WTC11 (cell line): ENCODE results near the gene SMDT1. TPM values are rescaled to one million over a fixed set of nuclear protein-coding genes. Genes with fewer than 3 reads are reported as not detected.

ENCODE experiments used
- ATAC-seq: fragments of 200-7000 bp; cut with Tn5 transposase; 2 replicates; pipeline ENCODE4 v1.10.0; 2021; ENCODE audit warnings: mild to moderate bottlenecking, moderate library complexity
- CTCF ChIA-PET: fragments of 300-600 bp; sonication (Branson Sonifier 250); formaldehyde crosslinking; loops from one replicate; lab custom pipeline; 2021; ENCODE audit warnings: antibody characterized with exemption; lab: Charles Lee
- POLR2A ChIA-PET: fragments of 350-600 bp; sonication (Branson Sonifier 250); formaldehyde crosslinking; loops from one replicate; lab custom pipeline; 2021; ENCODE audit warnings: antibody characterized with exemption; lab: Charles Lee
- DNase-seq: peaks from one replicate; pipeline ENCODE4 v3.0.0; 2021; ENCODE audit warnings: low spot score
- H3K27ac Mint-ChIP-seq: 2 replicates; pipeline ENCODE4 v1.8.0; 2021; ENCODE audit warnings: mixed read lengths
- H3K27me3 Mint-ChIP-seq: 2 replicates; pipeline ENCODE4 v1.8.0; 2021; ENCODE audit warnings: low read depth, mild to moderate bottlenecking, moderate library complexity, mixed read lengths
- H3K36me3 Mint-ChIP-seq: 2 replicates; pipeline ENCODE4 v1.8.0; 2021; ENCODE audit warnings: mixed read lengths
- H3K4me1 Mint-ChIP-seq: 2 replicates; pipeline ENCODE4 v1.8.0; 2022; ENCODE audit warnings: mixed read lengths
- H3K4me3 Mint-ChIP-seq: 2 replicates; pipeline ENCODE4 v1.8.0; 2021; ENCODE audit warnings: mild to moderate bottlenecking, moderate library complexity, mixed read lengths
- H3K9me3 Mint-ChIP-seq: 2 replicates; pipeline ENCODE4 v1.8.0; 2021; ENCODE audit warnings: mixed read lengths
- ATF1 ChIP-seq: sonication (generic); formaldehyde crosslinking; IDR thresholded peaks from 2 replicates; pipeline ENCODE4 v1.8.1; 2023; ENCODE audit warnings: mild to moderate bottlenecking, moderate library complexity, missing genetic modification reagents
- CREM ChIP-seq: sonication (generic); formaldehyde crosslinking; IDR thresholded peaks from 2 replicates; pipeline ENCODE4 v1.8.1; 2022; ENCODE audit warnings: mild to moderate bottlenecking, missing genetic modification reagents, moderate library complexity
- EMX1 ChIP-seq: fragments of 250-450 bp; sonication (Bioruptor Pico); IDR thresholded peaks from 2 replicates; pipeline ENCODE4 v1.8.0; 2021; ENCODE audit warnings: mild to moderate bottlenecking
- FOXK1 ChIP-seq: sonication (generic); formaldehyde crosslinking; IDR thresholded peaks from 2 replicates; pipeline ENCODE4 v1.8.0; 2022; ENCODE audit warnings: mild to moderate bottlenecking, moderate library complexity, missing genetic modification reagents
- GTF2I ChIP-seq: fragments of 250-450 bp; sonication (Bioruptor Pico); conservative IDR thresholded peaks from 2 replicates; pipeline ENCODE4 v1.4.0; 2021; ENCODE audit warnings: mild to moderate bottlenecking
- HMGA2 ChIP-seq: fragments of 250-450 bp; sonication (Bioruptor Pico); IDR thresholded peaks from 2 replicates; pipeline ENCODE4 v1.4.0; 2021; ENCODE audit warnings: mild to moderate bottlenecking, moderate library complexity
- IRF1 ChIP-seq: sonication (generic); formaldehyde crosslinking; IDR thresholded peaks from 2 replicates; pipeline ENCODE4 v1.8.0; 2023; ENCODE audit warnings: missing genetic modification reagents
- RELA ChIP-seq: sonication (generic); formaldehyde crosslinking; IDR thresholded peaks from 2 replicates; pipeline ENCODE4 v1.8.1; 2022; ENCODE audit warnings: missing genetic modification reagents, mild to moderate bottlenecking, borderline replicate concordance
- ZNF425 ChIP-seq: fragments of 250-450 bp; sonication (Bioruptor Pico); conservative IDR thresholded peaks from 2 replicates; pipeline ENCODE4 v1.9.0; 2021; ENCODE audit warnings: mild to moderate bottlenecking
- total RNA-seq: library from RNA; stranded (reverse); gene quantifications from 3 replicates; pipeline ENCODE4 v1.2.3, GENCODE V29; 2021
- TF ChIP-seq, protein P1 (sequence below): sonication (generic); formaldehyde crosslinking; IDR thresholded peaks from 2 replicates; pipeline ENCODE4 v1.8.0; 2023; ENCODE audit warnings: missing genetic modification reagents, mild to moderate bottlenecking, borderline replicate concordance
- TF ChIP-seq, protein P2 (sequence below): sonication (generic); formaldehyde crosslinking; IDR thresholded peaks from 2 replicates; pipeline ENCODE4 v1.8.1; 2023; ENCODE audit warnings: mild to moderate bottlenecking, moderate library complexity, missing genetic modification reagents
- TF ChIP-seq, protein P3 (sequence below): sonication (generic); formaldehyde crosslinking; conservative IDR thresholded peaks from 2 replicates; pipeline ENCODE4 v1.8.1; 2022; ENCODE audit warnings: mild to moderate bottlenecking, missing genetic modification reagents
- TF ChIP-seq, protein P4 (sequence below): sonication (generic); formaldehyde crosslinking; IDR thresholded peaks from 2 replicates; pipeline ENCODE4 v1.8.1; 2023; ENCODE audit warnings: mild to moderate bottlenecking, missing genetic modification reagents, borderline replicate concordance
- TF ChIP-seq, protein P5 (sequence below): sonication (generic); formaldehyde crosslinking; IDR thresholded peaks from 2 replicates; pipeline ENCODE4 v1.8.1; 2023; ENCODE audit warnings: mild to moderate bottlenecking, missing genetic modification reagents, moderate library complexity
- TF ChIP-seq, protein P6 (sequence below): sonication (generic); formaldehyde crosslinking; IDR thresholded peaks from 2 replicates; pipeline ENCODE4 v1.8.1; 2022; ENCODE audit warnings: missing genetic modification reagents, borderline replicate concordance

Gene SMDT1
- total RNA-seq, 1 experiment from 2014 or later: 39.9 TPM

DNA sequence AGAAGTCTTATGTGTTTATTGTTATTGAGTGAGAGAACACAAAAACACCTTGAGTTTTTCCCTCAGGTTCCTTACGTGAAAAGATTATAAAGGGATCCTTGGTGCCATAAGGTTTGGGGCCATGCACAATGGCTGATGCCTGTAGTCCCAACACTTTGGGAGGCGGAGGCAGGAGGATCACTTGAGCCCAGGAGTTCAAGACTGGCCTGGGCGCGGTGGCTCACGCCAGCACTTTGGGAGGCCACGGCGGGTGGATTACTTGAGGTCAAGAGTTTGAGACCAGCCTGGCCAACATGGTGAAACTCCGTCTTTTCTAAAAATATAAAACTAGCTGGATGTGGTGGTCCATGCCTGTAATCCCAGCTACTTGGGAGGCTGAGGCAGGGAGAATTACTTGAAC is 5.4 kb downstream of the SMDT1 start:
- Mint-ChIP-seq H3K36me3 (peaks cover 44% of the 10 kb centered on the region), H3K27ac (peak overlapping the region; percentile 11; the same call in 1 of the 2 replicates), H3K4me1 (peaks cover 14% of the 10 kb centered on the region; the same call in 1 of the 2 replicates), H3K4me3 (no peak overlapping the region), H3K27me3 (no peaks in the 10 kb centered on the region), H3K9me3 (peaks cover 8% of the 10 kb centered on the region)
- ChIA-PET CTCF (interaction anchor here (0.7 kb wide), 1 partner anchor 98 kb away, joined by 3 read pairs; no protein-coding TSS in a partner anchor), POLR2A (no interaction called here)
- ATAC-seq: no peak
- TF ChIP-seq, protein P1, sequence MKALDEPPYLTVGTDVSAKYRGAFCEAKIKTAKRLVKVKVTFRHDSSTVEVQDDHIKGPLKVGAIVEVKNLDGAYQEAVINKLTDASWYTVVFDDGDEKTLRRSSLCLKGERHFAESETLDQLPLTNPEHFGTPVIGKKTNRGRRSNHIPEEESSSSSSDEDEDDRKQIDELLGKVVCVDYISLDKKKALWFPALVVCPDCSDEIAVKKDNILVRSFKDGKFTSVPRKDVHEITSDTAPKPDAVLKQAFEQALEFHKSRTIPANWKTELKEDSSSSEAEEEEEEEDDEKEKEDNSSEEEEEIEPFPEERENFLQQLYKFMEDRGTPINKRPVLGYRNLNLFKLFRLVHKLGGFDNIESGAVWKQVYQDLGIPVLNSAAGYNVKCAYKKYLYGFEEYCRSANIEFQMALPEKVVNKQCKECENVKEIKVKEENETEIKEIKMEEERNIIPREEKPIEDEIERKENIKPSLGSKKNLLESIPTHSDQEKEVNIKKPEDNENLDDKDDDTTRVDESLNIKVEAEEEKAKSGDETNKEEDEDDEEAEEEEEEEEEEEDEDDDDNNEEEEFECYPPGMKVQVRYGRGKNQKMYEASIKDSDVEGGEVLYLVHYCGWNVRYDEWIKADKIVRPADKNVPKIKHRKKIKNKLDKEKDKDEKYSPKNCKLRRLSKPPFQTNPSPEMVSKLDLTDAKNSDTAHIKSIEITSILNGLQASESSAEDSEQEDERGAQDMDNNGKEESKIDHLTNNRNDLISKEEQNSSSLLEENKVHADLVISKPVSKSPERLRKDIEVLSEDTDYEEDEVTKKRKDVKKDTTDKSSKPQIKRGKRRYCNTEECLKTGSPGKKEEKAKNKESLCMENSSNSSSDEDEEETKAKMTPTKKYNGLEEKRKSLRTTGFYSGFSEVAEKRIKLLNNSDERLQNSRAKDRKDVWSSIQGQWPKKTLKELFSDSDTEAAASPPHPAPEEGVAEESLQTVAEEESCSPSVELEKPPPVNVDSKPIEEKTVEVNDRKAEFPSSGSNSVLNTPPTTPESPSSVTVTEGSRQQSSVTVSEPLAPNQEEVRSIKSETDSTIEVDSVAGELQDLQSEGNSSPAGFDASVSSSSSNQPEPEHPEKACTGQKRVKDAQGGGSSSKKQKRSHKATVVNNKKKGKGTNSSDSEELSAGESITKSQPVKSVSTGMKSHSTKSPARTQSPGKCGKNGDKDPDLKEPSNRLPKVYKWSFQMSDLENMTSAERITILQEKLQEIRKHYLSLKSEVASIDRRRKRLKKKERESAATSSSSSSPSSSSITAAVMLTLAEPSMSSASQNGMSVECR (CRISPR knock-in tag): no peak
- TF ChIP-seq, protein P2, sequence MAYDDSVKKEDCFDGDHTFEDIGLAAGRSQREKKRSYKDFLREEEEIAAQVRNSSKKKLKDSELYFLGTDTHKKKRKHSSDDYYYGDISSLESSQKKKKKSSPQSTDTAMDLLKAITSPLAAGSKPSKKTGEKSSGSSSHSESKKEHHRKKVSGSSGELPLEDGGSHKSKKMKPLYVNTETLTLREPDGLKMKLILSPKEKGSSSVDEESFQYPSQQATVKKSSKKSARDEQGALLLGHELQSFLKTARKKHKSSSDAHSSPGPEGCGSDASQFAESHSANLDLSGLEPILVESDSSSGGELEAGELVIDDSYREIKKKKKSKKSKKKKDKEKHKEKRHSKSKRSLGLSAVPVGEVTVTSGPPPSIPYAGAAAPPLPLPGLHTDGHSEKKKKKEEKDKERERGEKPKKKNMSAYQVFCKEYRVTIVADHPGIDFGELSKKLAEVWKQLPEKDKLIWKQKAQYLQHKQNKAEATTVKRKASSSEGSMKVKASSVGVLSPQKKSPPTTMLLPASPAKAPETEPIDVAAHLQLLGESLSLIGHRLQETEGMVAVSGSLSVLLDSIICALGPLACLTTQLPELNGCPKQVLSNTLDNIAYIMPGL (CRISPR knock-in tag): no peak
- DNase-seq: no peak

- DNase-seq (no peak), ATAC-seq (no peak)
- 0 out of 2 replicates have a peak, but pooled peaks cover 7% of the 10 kb centered on the region for H3K4me1 Mint-ChIP-seq
- peaks cover 8% of the 10 kb centered on the region for H3K9me3 Mint-ChIP-seq
- H3K4me3 Mint-ChIP-seq: no peak overlapping the region
- TF ChIP-seq GTF2I (no peak), EMX1 (no peak), HMGA2 (CRISPR knock-in tag) (no peak), RELA (CRISPR knock-in tag) (no peak), FOXK1 (no peak), CREM (no peak), IRF1 (CRISPR knock-in tag) (no peak), ATF1 (CRISPR knock-in tag) (no peak), ZNF425 (CRISPR knock-in tag) (no peak)
- TF ChIP-seq, protein P3, sequence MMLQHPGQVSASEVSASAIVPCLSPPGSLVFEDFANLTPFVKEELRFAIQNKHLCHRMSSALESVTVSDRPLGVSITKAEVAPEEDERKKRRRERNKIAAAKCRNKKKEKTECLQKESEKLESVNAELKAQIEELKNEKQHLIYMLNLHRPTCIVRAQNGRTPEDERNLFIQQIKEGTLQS (CRISPR knock-in tag): no peak
- TF ChIP-seq, protein P4, sequence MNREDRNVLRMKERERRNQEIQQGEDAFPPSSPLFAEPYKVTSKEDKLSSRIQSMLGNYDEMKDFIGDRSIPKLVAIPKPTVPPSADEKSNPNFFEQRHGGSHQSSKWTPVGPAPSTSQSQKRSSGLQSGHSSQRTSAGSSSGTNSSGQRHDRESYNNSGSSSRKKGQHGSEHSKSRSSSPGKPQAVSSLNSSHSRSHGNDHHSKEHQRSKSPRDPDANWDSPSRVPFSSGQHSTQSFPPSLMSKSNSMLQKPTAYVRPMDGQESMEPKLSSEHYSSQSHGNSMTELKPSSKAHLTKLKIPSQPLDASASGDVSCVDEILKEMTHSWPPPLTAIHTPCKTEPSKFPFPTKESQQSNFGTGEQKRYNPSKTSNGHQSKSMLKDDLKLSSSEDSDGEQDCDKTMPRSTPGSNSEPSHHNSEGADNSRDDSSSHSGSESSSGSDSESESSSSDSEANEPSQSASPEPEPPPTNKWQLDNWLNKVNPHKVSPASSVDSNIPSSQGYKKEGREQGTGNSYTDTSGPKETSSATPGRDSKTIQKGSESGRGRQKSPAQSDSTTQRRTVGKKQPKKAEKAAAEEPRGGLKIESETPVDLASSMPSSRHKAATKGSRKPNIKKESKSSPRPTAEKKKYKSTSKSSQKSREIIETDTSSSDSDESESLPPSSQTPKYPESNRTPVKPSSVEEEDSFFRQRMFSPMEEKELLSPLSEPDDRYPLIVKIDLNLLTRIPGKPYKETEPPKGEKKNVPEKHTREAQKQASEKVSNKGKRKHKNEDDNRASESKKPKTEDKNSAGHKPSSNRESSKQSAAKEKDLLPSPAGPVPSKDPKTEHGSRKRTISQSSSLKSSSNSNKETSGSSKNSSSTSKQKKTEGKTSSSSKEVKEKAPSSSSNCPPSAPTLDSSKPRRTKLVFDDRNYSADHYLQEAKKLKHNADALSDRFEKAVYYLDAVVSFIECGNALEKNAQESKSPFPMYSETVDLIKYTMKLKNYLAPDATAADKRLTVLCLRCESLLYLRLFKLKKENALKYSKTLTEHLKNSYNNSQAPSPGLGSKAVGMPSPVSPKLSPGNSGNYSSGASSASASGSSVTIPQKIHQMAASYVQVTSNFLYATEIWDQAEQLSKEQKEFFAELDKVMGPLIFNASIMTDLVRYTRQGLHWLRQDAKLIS (CRISPR knock-in tag): no peak
- TF ChIP-seq, protein P5, sequence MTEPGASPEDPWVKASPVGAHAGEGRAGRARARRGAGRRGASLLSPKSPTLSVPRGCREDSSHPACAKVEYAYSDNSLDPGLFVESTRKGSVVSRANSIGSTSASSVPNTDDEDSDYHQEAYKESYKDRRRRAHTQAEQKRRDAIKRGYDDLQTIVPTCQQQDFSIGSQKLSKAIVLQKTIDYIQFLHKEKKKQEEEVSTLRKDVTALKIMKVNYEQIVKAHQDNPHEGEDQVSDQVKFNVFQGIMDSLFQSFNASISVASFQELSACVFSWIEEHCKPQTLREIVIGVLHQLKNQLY (CRISPR knock-in tag): no peak
- TF ChIP-seq, protein P6, sequence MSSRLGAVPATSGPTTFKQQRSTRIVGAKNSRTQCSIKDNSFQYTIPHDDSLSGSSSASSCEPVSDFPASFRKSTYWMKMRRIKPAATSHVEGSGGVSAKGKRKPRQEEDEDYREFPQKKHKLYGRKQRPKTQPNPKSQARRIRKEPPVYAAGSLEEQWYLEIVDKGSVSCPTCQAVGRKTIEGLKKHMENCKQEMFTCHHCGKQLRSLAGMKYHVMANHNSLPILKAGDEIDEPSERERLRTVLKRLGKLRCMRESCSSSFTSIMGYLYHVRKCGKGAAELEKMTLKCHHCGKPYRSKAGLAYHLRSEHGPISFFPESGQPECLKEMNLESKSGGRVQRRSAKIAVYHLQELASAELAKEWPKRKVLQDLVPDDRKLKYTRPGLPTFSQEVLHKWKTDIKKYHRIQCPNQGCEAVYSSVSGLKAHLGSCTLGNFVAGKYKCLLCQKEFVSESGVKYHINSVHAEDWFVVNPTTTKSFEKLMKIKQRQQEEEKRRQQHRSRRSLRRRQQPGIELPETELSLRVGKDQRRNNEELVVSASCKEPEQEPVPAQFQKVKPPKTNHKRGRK (CRISPR knock-in tag): no peak
- ChIA-PET CTCF (no interaction called here), POLR2A (no interaction called here)
- no peaks in the 10 kb centered on the region for H3K27me3 Mint-ChIP-seq
- H3K27ac Mint-ChIP-seq: no peak overlapping the region
- H3K36me3 Mint-ChIP-seq: peaks cover 47% of the 10 kb centered on the region
Measured at GRCh38 chr22:42086051-42086450, 6.6 kb downstream of the SMDT1 start.
